ENCODE data around the gene WSB2.
"Not testable (repeated sequence)": the region's sequence is repeated elsewhere in the genome, so short reads cannot be mapped to it uniquely, and the experiment has no call there.

Gene WSB2

GRCh38 chr12:118034429-118035189, 26.4 kb downstream of the WSB2 start:
- DNase-seq (ENCODE audit: low read depth): no peak

- no peak for DNase-seq (ENCODE audit: low read depth)
These were observed 27.1 kb downstream of the WSB2 start for GRCh38 chr12:118033902-118034301.

- DNase-seq (ENCODE audit: low read depth): no peak
These were observed 27.7 kb downstream of the WSB2 start for GRCh38 chr12:118033323-118033722.

- DNase-seq (ENCODE audit: low read depth): no peak
These were observed 28.8 kb downstream of the WSB2 start for GRCh38 chr12:118032188-118032587.

GRCh38 chr12:118029166-118029565, 31.8 kb downstream of the WSB2 start:
- DNase-seq (ENCODE audit: low read depth): no peak

- DNase-seq (ENCODE audit: low read depth): no peak
These were observed 35.8 kb downstream of the WSB2 start for GRCh38 chr12:118025168-118025567.

GRCh38 chr12:118023301-118023860, 37.6 kb downstream of the WSB2 start:
- no peak for DNase-seq (ENCODE audit: low read depth)

- DNase-seq (ENCODE audit: low read depth): no peak
These were observed 38.3 kb downstream of the WSB2 start for GRCh38 chr12:118022728-118023109.

- DNase-seq (ENCODE audit: low read depth): not testable (repeated sequence)
These were observed 38.8 kb downstream of the WSB2 start for GRCh38 chr12:118022097-118022727.

GRCh38 chr12:118020036-118020435, 40.9 kb downstream of the WSB2 start:
- DNase-seq (ENCODE audit: low read depth): no peak

- DNase-seq (ENCODE audit: low read depth): no peak
These were observed 43.1 kb downstream of the WSB2 start for GRCh38 chr12:118017926-118018325.

- peak; percentile 97 for DNase-seq (ENCODE audit: low read depth)
These were observed 44.3 kb downstream of the WSB2 start, which contains the start of gene RFC5 for GRCh38 chr12:118016424-118017264. Gene RFC5 (plus strand): TSS chr12:118016703. CDS start chr12:118016828, 125 bp downstream.

GRCh38 chr12:118015944-118016343, 45.0 kb downstream of the WSB2 start:
- DNase-seq (ENCODE audit: low read depth): no peak

GRCh38 chr12:118015306-118015705, 45.7 kb downstream of the WSB2 start:
- no peak for DNase-seq (ENCODE audit: low read depth)

- DNase-seq (ENCODE audit: low read depth): no peak
These were observed 47.7 kb downstream of the WSB2 start for GRCh38 chr12:118013283-118013682.

GRCh38 chr12:118011961-118012360, 49.0 kb downstream of the WSB2 start:
- DNase-seq (ENCODE audit: low read depth): no peak

- no peak for DNase-seq (ENCODE audit: low read depth)
These were observed 49.6 kb downstream of the WSB2 start for GRCh38 chr12:118011377-118011776.

- DNase-seq (ENCODE audit: low read depth): no peak
These were observed 50.1 kb downstream of the WSB2 start for GRCh38 chr12:118010903-118011302.

GRCh38 chr12:117999806-118000205, 61.2 kb downstream of the WSB2 start:
- DNase-seq (ENCODE audit: low read depth): not testable (repeated sequence)

GRCh38 chr12:117998719-117999118, 62.3 kb downstream of the WSB2 start:
- no peak for DNase-seq (ENCODE audit: low read depth)

GRCh38 chr12:117994551-117995438, 66.2 kb downstream of the WSB2 start:
- no peak for DNase-seq (ENCODE audit: low read depth)

All from stimulated activated CD8-positive, alpha-beta memory T cell treated with anti-CD3 and anti-CD28 coated beads, Interleukin-15, amount 100 ng/mL, for 1 hour (primary cell).